Stomach (tissue), 4 donors: ENCODE data around the gene NRROS.

Experiments
- POLR2A ChIP-seq, 4 donors: fragments of 450-650 bp; IDR thresholded peaks; one replicate each; pipeline ENCODE4 v1.6.1; 2016; ENCODE audit warnings: antibody characterized with exemption in 4 of 4, control low read depth in 2 of 4, mild to moderate bottlenecking in 1 of 4, moderate library complexity in 1 of 4
- POLR2AphosphoS5 ChIP-seq, 3 donors: sonication (generic); formaldehyde crosslinking; IDR thresholded peaks; one replicate each; pipeline ENCODE4 v1.6.1; 2016; ENCODE audit warnings: antibody characterized with exemption in 3 of 3

GRCh38 chr3:196590279-196590678, 49.2 kb upstream of the NRROS start:
- no peak for TF ChIP-seq POLR2AphosphoS5 (IDR thresholded peaks at IDR 0.05)
- TF ChIP-seq POLR2A (IDR thresholded peaks at IDR 0.05) = no peak
